UCSD-AML1 (cell line): Measurements from ENCODE around the gene TSGA10.
"Not testable (repeated sequence)": the region's sequence is repeated elsewhere in the genome, so short reads cannot be mapped to it uniquely, and the experiment has no call there.

Experiments used
- DNase-seq: peaks from one replicate; lab custom pipeline; 2025; ENCODE audit not compliant: unreplicated experiment; lab: John Stamatoyannopoulos, UW

TSGA10 gene, protein sequence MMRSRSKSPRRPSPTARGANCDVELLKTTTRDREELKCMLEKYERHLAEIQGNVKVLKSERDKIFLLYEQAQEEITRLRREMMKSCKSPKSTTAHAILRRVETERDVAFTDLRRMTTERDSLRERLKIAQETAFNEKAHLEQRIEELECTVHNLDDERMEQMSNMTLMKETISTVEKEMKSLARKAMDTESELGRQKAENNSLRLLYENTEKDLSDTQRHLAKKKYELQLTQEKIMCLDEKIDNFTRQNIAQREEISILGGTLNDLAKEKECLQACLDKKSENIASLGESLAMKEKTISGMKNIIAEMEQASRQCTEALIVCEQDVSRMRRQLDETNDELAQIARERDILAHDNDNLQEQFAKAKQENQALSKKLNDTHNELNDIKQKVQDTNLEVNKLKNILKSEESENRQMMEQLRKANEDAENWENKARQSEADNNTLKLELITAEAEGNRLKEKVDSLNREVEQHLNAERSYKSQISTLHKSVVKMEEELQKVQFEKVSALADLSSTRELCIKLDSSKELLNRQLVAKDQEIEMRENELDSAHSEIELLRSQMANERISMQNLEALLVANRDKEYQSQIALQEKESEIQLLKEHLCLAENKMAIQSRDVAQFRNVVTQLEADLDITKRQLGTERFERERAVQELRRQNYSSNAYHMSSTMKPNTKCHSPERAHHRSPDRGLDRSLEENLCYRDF

DNA sequence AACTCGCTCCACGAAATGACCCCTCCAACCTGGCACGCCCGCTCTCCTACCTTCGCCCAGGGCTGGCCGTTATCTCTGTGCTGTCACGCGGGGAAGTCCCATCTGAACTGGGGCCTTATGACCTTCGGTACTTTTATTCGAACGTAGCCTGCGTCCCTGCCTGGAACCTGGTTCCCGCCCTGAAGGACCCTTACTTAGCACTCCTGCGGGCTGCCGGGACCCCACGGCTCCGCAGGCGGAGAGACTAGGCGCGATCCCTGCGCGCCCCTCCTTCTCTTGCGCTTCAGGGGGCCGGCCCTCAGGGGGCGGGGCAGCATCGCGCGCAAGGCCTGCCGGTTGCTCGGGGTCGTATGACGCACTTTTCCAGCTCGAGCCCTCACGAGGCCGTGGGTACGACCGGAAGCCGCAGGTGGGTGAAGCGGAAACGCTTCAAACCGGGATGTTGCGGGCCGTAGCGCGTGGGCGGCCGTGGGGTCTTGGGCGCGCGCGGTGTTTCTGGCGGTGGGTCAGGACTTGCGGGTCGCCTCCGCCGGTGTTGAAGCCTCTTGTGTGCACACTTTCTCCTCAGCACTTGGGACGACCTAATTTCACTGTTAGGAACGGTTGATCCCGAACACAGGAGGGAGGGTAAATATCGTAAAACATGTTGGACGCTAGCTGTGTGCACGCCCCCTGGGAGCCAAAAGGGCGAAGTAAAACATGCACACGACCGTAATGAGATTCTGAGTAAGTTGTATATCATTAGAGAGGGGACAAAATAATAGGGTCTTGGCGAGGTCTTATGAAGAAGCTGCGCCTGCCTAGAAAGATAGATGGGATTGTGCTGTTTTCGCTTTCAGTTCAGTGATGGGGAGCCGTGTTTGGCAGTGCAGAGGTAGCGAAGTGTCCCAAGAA lies at the start of gene TSGA10, which contains the start of gene LIPT1:
Gene TSGA10, minus strand, starts transcription at position 300 of the 894 bp plus-strand sequence. CDS start 45,503 bp downstream, outside the sequence.
Gene LIPT1, plus strand, starts transcription at position 325 of the 894 bp plus-strand sequence. CDS start 6,991 bp downstream, outside the sequence.
- peak; percentile 89 for DNase-seq

DNA sequence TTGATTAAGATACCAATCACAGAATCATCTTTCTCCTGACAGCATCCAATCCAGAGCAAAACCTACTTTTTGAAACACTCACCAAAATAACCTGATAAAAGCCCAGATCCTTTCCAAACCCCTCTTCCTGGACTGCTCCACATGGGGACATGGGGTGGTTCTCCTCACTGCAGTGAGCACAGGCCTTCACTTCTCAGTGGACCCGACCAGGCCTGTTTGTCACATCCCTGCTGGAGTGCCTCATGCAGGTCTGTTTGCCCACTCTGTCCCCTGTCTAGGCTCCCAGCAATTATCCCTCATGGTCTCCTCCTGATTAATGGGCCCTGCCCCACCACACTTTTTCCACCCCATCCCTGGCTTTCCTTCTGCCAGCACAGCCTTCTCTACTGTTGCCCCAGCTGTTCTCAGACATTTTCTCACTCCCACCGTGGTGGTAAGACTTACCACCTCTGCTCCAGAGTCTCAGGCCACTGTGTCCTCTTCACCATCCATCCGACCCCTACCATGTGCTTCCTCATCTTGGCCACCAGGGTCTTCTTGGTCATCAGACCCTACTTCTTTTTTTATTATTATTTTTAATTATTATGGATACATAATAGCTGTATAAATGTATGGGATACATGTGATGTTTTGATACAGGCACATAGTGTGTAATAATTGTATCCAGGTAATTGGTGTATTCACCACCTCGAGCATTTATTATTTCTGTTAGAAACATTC lies 47.4 kb upstream of the TSGA10 start:
- DNase-seq: no peak

DNA sequence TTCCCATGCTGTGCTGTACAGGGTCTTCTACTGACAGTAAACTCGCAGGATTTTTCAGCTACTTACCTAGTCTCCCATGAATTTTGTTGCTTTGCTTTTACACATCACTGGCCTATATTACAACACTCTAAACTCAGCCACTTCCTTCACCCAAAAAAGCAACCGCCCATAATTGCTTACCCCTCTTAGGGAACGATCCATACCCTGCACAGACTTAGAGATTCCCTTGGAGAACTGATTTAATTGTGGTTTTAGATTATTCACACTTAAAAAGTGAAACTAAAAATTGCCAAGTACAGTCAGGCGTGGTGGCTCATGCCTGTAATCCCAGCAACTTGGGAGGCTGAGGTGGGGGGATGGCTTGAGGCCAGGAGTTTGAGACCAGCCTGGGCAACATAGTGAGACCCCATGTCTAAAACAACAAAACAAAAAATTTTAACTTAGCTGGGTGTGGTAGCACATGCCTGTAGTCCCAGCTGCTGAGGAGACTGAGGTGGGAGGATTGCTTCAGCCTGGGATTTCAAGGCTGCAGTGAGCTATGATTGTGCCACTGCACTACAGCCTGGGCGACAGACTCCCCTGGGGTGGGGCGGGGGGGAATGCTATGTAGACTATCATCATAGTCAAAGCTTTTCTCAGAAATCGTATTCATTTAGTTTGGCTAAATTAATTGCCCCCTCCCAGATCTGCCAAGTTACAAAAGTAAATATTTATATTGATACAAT lies 45.5 kb upstream of the TSGA10 start:
- no peak for DNase-seq

DNA sequence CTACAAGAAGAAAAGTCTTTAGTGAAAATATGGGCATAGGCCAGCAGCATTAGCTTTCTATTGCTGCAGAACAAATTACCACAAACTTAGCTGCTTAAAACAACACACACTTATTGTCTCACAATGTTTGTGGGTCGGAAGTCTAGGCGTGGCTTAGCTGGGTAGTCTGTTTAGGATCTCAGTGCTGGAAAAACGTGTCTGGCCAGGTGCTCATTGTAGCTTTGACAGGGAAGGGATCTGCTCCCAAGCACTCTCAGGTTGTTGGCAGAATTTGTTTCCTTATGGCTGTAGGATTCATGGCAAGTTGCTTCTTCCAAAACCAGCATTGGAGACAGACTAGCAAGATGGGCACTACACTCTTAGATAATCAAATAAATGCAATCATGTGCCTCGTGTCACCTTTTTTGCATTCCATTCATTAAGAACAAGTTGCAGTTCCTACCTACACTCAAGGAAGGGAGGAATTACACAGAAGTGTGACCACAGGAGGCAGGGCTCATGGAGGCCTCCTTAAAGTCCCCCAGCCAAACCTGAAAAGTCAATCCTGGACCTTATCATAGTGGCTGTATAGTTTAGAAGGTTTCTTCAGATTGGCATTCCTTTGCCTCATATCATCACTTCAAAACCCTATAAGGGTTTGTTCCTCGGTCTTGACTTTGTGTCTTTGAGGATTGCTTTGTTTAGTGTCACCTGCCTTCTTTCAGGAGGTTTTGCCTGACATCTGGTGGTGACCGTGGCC lies 43.5 kb upstream of the TSGA10 start:
- no peak for DNase-seq

DNA sequence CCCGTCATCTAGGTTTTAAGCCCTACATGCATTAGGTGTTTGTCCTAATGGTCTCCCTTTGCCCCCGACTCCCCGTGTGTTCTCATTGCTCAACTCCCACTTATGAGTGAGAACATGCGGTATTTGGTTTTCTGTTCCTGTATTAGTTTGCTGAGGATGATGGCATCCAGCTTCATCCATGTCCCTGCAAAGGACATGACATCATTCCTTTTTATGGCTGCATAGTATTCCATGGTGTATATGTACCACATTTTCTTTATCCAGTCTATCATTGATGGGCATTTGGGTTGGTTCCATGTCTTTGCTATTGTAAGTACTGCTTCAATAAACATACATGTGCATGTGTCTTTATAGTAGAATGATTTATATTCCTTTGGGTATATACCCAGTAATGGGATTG lies 37.6 kb upstream of the TSGA10 start:
- DNase-seq: not testable (repeated sequence)

DNA sequence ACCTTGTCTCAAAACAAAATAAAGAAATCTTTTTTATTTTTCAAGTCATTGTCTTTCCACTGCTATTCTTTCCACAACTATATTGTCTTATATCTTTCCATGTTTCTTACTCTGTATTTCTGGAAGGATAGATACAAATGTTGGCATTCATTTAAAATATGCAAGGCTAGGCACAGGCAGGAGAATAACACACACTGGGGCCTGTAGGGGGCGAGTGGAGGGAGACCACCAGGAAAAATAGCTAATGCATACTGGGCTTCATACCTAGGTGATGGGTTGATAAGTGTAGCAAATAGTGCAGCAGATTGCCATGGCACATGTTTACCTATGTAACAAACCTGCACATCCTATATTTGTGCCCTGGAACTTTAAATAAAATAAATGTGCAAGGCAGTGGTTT lies 35.8 kb upstream of the TSGA10 start:
- no peak for DNase-seq

DNA sequence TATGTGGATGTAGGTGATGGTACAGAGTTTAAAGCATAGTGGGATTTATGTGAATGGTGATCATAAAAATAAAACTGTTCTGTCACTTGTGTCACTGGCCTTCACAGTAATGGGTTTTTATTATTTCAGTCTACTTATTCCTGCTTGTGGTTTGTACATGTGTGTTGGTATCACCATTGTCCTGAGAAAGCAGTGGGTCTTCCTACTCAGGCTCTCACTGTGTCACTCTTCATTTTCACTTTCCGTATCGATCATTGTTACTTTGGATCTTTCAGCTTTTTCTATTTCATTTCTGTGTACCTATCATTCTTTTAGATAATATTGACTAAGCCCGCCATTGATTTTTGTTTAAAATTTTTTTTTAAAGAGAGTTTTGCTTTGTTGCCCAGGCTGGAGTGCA lies 33.6 kb upstream of the TSGA10 start:
- no peak for DNase-seq

DNA sequence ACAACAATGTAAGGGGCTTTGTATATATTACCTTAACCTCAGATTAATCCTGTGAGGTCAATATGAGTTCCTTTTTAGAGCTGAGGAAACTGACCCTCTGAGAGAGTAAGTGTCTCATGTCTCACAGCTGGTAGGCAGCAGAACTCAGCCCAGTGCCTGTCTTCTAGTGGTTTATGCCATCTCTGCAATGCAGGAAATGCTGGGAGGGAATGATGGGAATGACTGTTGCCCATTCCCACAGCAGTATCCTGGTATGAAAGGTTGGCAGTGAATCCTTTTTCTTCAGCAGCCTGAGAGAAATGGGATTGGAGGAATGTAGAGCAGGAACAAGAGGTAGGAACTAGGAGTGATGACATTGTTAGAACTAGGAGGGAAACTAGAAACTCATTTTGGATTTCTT lies 32.3 kb upstream of the TSGA10 start:
- no peak for DNase-seq

DNA sequence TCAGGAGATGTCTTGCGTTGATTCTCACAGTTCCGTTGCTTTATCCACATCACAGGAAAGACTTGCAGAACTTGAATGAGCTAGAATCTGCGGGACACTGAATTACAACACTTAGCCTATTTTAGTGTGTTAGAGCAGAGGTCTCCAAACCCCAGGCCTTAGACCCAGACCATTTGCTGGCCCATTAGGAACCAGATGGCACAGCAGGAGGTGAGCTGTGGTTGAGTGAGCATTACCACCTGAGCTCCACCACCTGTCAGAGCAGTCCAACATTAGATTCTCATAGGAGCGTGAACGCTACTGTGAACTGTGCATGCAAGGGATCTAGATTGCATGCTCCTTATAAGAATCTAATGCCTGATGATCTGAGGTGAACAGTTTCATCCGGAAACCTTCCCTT lies 30.1 kb upstream of the TSGA10 start:
- DNase-seq: no peak

DNA sequence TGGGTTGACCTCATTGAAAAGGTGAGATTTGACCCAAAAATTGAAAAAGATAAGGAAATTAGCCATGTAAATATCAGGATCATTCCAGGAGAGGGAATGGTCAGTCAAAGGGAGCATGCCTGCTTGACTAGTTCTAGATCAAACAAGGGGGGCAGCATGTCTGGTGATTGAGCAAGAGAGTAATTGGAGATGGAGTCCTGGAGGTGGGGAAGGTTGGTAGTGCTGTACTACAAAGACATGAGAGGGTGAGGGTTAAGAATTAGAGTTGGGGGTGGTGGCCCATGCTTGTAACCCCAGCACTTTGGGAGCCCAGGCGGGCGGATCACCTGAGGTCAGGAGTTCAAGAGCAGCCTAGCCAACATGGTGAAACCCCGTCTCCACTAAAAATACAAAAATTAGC lies 28.3 kb upstream of the TSGA10 start:
- DNase-seq: no peak

DNA sequence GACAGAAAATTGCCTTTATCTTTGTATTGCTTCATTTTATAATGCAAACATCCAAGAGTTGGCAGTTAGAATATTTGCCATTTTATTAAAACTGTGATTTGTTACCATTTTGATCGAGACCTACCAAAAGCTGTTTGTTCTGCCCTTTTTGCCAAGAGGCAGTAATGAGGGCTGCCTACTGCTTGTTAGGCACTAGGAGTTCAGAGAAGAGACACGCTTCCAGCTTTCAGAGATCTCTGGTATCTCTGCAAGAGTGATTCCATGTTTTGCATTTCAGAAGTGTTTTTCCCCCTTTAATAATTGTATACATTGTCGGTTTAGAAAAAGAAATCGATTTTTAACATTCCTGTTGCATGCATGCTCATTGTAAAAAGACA lies 26.9 kb upstream of the TSGA10 start:
- no peak for DNase-seq

DNA sequence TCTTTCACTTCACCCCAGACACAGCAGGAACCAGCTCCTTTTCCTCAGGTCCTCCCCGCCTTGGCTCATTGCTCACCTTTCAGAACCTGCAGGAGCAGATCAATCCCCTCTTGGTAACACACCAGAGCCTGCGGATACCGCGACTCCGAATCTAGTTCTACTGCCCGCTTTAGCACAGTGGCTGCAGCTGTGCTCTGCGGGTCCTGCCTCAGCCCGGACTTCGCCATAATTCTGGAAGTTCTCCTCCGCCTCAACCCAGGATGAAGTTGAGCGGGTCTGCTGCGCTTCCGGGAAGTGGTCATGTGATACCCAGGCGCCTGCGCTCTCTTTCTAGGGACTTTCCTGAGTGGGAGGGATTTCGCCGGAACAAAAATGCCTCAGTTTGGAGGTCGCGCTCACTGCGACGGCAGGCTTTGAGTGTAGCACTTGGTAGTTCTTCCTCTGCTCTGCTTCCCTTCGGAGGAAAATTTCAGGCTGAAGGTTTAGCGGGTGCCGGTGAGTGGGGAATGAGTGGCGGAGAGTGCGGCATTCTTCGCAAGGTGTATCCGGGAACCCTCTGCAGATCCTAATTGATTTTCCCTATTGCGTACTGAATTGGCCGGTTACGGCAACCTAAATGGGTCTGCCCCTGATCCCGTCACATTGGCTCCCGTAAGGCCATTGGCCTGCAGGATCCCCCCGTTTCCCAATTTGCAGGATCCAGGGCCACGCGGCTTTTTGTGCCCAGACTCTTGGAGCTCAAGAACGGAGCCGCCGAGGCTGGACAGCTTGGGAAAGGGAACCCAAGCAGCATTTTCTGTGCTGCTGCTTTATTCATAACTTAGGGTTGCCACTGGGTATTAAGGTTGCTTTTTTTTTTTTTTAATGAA lies 26.2 kb upstream of the TSGA10 start, which contains the start of the genes MITD1 and MRPL30:
Gene MITD1, minus strand, starts transcription at position 304 of the 869 bp plus-strand sequence. Its CDS starts 77 bp downstream, at position 227.
Gene MRPL30, plus strand, starts transcription at position 430 of the 869 bp plus-strand sequence. CDS start 5,020 bp downstream, outside the sequence.
- peak; percentile 92 for DNase-seq

DNA sequence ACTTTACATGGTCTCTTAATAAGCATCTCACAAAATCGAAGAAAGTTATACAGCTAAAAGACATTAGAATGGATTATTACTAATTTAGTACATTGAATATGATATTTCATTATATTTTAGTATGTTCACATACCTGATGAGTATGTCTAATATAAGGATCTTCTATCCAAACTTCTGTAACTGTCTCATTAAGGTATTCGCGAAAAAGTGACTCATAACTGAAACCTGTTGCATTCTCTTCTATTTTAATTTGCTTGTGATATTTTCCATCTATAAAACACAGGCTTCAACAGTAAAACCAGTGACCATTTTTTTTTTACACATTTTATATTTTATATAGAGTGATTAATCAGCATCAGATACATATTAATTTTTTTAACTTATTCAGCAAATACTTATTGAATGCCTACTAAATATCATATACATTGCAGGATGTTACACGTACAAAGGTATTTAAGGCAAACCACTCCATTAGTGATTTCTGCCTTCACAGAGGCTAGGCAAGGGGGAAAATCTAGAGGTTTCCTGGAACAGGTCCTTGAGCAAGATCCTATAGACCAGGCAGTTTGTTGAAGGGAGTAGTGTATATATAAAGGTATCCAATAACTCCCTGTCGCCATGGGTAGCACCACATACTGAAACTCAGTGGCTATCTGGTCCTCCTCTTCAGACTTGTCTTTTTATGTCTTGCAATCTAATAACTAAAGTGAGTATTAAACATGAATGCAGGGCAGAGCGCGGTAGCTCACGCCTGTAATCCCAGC lies 16.8 kb upstream of the TSGA10 start:
- no peak for DNase-seq

DNA sequence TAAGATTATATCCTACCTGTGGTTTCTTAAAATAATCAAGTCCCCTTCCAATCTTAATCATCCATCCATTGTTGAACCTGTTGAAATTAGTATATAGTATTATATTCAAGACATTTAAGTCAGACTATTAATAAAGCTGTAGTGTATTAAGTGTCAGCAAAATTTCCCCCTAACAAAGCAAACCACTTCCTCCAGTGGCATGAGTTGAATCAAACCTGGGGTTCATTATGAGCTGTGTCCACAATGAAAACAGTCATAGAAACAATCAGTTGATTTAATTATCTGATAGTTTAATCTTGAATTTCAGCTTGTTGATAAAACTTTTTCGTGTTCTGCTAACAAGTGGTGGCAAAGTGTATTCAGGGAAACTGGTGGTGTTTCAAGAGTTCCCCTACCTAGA lies 14.8 kb upstream of the TSGA10 start:
- no peak for DNase-seq

DNA sequence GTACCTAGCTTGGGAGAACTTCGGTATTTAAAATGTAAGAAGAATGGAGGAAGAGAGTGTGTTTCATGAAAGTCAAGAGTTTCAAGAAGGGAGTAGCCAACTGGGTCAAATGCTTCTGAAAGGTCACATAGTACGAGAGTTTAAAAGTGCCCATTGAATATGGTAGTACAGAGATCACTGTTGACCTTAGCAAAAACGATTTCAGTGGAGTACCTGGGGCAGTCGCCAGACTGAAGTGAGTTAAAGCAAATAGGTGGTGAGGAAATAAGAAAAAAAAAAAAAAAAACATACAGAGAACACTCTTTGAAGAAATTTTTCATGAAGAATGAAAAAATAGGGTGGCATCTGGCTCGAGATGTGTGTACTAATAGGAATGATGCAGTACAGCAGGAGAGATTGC lies 11.5 kb upstream of the TSGA10 start:
- DNase-seq: no peak

DNA sequence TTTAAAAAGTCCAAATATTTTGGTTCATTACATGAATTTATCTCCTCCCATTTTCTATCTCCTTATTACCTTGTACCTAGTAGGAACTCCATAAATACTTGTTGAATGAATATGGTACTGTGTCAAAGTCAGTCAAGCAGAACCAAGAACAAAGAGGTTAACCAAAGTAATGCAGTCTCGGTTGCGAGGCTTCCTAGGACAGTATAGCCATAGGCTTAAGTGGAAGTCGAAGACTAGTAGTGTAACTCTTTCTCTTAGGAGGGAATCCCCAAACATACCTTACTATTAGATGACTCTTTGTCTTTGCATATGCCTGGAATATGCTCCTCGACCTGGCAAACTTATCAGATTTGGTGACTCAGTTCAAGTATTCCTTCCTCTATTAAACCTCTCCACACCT lies 4.9 kb upstream of the TSGA10 start:
- DNase-seq: no peak

DNA sequence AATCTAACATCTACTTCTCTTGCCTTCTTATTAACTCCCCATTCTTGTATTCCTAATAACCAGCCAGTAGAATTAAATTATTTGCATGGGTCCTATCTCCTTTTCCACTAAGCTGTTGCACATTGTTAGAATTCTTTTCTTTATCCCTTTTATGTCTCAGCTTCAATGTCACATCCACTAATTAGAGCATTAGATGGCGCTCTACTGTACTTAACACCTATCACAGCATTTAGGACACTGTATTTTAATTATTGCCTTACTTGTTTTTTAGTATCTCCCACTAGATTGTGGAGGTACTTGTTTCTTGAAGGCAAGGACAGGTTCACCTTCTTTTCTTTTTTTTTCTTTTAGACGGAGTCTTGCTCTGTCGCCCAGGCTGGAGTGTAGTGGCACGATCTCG lies 3.9 kb upstream of the TSGA10 start:
- DNase-seq: no peak
